H1 (cell line): ENCODE results near the gene FANCD2. TPM values are rescaled to one million over a fixed set of nuclear protein-coding genes. Genes with fewer than 3 reads are reported as not detected.

Experiments used
- CTCF ChIA-PET: fragments of 300-600 bp; sonication (Branson Sonifier 250); formaldehyde crosslinking; loops from one replicate; lab custom pipeline; 2021; ENCODE audit not compliant: partially characterized antibody; lab: Charles Lee
- POLR2A ChIA-PET: fragments of 300-600 bp; sonication (Branson Sonifier 250); formaldehyde crosslinking; loops from one replicate; lab custom pipeline; 2021; ENCODE audit warnings: inconsistent platforms; ENCODE audit not compliant: partially characterized antibody; lab: Charles Lee
- DNase-seq, 2 experiments: peaks; one replicate each; pipeline versions ENCODE4 v3.0.0 to v3.0.0-alpha.2; 2010 to 2022; ENCODE audit warnings: low spot score in 2 of 2, low read depth in 1 of 2, mixed read lengths in 1 of 2
- FAIRE-seq: peaks from 2 replicates; lab custom pipeline; 2011; peaks lifted over from hg19 to GRCh38; lab: Jason Lieb, UNC
- H2AFZ ChIP-seq: 2 replicates; pipeline ENCODE4 v1.8.1; 2012; ENCODE audit warnings: low read length, inconsistent platforms
- H2AK5ac ChIP-seq: 2 replicates; pipeline ENCODE4 v1.6.1; 2013; ENCODE audit warnings: low read depth, low read length
- H2BK120ac ChIP-seq: replicated peaks from 2 replicates; pipeline ENCODE3; 2013; ENCODE audit warnings: low read depth, low read length, inconsistent platforms
- H2BK12ac ChIP-seq: 2 replicates; pipeline ENCODE4 v1.6.1; 2013; ENCODE audit warnings: low read depth, low read length
- H2BK15ac ChIP-seq: 2 replicates; pipeline ENCODE4 v1.6.1; 2013; ENCODE audit warnings: low read length
- H2BK20ac ChIP-seq: 2 replicates; pipeline ENCODE4 v1.6.1; 2013; ENCODE audit warnings: low read length
- H2BK5ac ChIP-seq: 2 replicates; pipeline ENCODE4 v1.6.1; 2013; ENCODE audit warnings: low read depth, low read length
- H3K14ac ChIP-seq: 2 replicates; pipeline ENCODE4 v1.6.1; 2013; ENCODE audit warnings: inconsistent platforms; ENCODE audit not compliant: insufficient read length
- H3K18ac ChIP-seq: 2 replicates; pipeline ENCODE4 v1.6.1; 2013; ENCODE audit warnings: low read length; ENCODE audit errors: extremely low read depth
- H3K23ac ChIP-seq: 2 replicates; pipeline ENCODE4 v1.6.1; 2013; ENCODE audit warnings: inconsistent platforms; ENCODE audit not compliant: insufficient read length
- H3K23me2 ChIP-seq: 2 replicates; pipeline ENCODE4 v1.6.1; 2013; ENCODE audit warnings: low read depth, low read length
- H3K27ac ChIP-seq: 2 replicates; pipeline ENCODE4 v1.6.1; 2011; ENCODE audit warnings: low read depth, low read length, inconsistent platforms
- H3K27me3 ChIP-seq, 4 experiments: replicated peaks in 1 of 4; 1 replicate in 1 of 4; 2 replicates in 3 of 4; pipeline versions ENCODE4 v1.6.1 to v1.8.1; 2011 to 2013; ENCODE audit warnings: low read length in 3 of 4, mild to moderate bottlenecking in 3 of 4, inconsistent platforms in 2 of 4, mixed read lengths in 2 of 4, moderate library complexity in 1 of 4; ENCODE audit not compliant: control insufficient read depth in 3 of 4, insufficient read depth in 3 of 4; ENCODE audit errors: extremely low read depth in 1 of 4
- H3K36me3 ChIP-seq, 4 experiments: 2 replicates each; pipeline versions ENCODE4 v1.6.1 to v1.8.1; 2011 to 2013; ENCODE audit warnings: mild to moderate bottlenecking in 4 of 4, low read length in 3 of 4, moderate library complexity in 2 of 4, control low read depth in 1 of 4, inconsistent platforms in 1 of 4; ENCODE audit not compliant: insufficient read depth in 4 of 4, control insufficient read depth in 2 of 4
- H3K4ac ChIP-seq: replicated peaks from 2 replicates; pipeline ENCODE3; 2013; ENCODE audit warnings: low read length, low read depth, mixed read lengths, inconsistent platforms; ENCODE audit not compliant: insufficient read length
- H3K4me1 ChIP-seq, 4 experiments: replicated peaks in 1 of 4; 1 replicate in 1 of 4; 2 replicates in 3 of 4; pipeline versions ENCODE4 v1.6.1 to v1.8.1; 2011 to 2013; ENCODE audit warnings: low read length in 3 of 4, inconsistent platforms in 2 of 4, mixed read lengths in 1 of 4; ENCODE audit not compliant: insufficient read depth in 4 of 4, control insufficient read depth in 3 of 4
- H3K4me2 ChIP-seq, 2 experiments: 2 replicates each; pipeline versions ENCODE4 v1.6.1 to v1.8.1; 2011 to 2013; ENCODE audit warnings: low read depth in 2 of 2, low read length in 2 of 2, control low read depth in 1 of 2, inconsistent platforms in 1 of 2, mild to moderate bottlenecking in 1 of 2; ENCODE audit not compliant: insufficient read depth in 1 of 2
- H3K4me3 ChIP-seq, 4 experiments: fragments of 200-600, 300-600 bp in 1 of 4; sonication (generic), shearing (Covaris generic), sonication (Bioruptor Twin) in 1 of 4; 2 replicates each; pipeline versions ENCODE4 v1.5.1 to v1.8.1; 2011 to 2016; ENCODE audit warnings: low read length in 4 of 4, low read depth in 3 of 4, control low read depth in 2 of 4, inconsistent platforms in 2 of 4, mild to moderate bottlenecking in 2 of 4, mixed read lengths in 1 of 4, moderate library complexity in 1 of 4; ENCODE audit not compliant: insufficient read depth in 2 of 4; ENCODE audit errors: extremely low read depth in 1 of 4
- H3K56ac ChIP-seq: replicated peaks from 2 replicates; pipeline ENCODE3; 2013; ENCODE audit warnings: low read depth, mild to moderate bottlenecking, mixed read lengths, low read length, inconsistent platforms; ENCODE audit not compliant: insufficient read length
- H3K79me1 ChIP-seq: 2 replicates; pipeline ENCODE4 v1.6.1; 2013; ENCODE audit warnings: low read depth, low read length, control low read depth
- H3K79me2 ChIP-seq, 2 experiments: 2 replicates each; pipeline versions ENCODE4 v1.6.1 to v1.8.1; 2012 to 2013; ENCODE audit warnings: low read length in 2 of 2, mild to moderate bottlenecking in 2 of 2, inconsistent platforms in 1 of 2; ENCODE audit not compliant: insufficient read depth in 2 of 2, control insufficient read depth in 1 of 2
- H3K9ac ChIP-seq, 4 experiments: replicated peaks in 1 of 4; 1 replicate in 1 of 4; 2 replicates in 3 of 4; pipeline versions ENCODE4 v1.6.1 to v1.8.1; 2011 to 2013; ENCODE audit warnings: low read depth in 3 of 4, low read length in 3 of 4, control low read depth in 2 of 4, mild to moderate bottlenecking in 2 of 4, moderate library complexity in 2 of 4, inconsistent platforms in 1 of 4; ENCODE audit errors: extremely low read depth in 1 of 4
- H3K9me3 ChIP-seq, 2 experiments: 2 replicates each; pipeline versions ENCODE4 v1.6.1 to v1.8.1; 2012 to 2013; ENCODE audit warnings: mild to moderate bottlenecking in 2 of 2, moderate library complexity in 2 of 2, control low read depth in 1 of 2, inconsistent platforms in 1 of 2, low read depth in 1 of 2, low read length in 1 of 2, mixed read lengths in 1 of 2; ENCODE audit not compliant: insufficient read depth in 2 of 2
- H4K20me1 ChIP-seq, 2 experiments: replicated peaks in 1 of 2; 2 replicates each; pipeline versions ENCODE3 to v1.8.1; 2011 to 2013; ENCODE audit warnings: inconsistent platforms in 2 of 2, low read length in 2 of 2, mild to moderate bottlenecking in 1 of 2; ENCODE audit not compliant: insufficient read depth in 2 of 2, control insufficient read depth in 1 of 2
- H4K5ac ChIP-seq: 2 replicates; pipeline ENCODE4 v1.6.1; 2013; ENCODE audit warnings: low read length, low read depth, mixed read lengths, inconsistent platforms; ENCODE audit not compliant: insufficient read length
- H4K8ac ChIP-seq: 2 replicates; pipeline ENCODE4 v1.8.0; 2013; ENCODE audit warnings: mild to moderate bottlenecking, moderate library complexity, low read length, inconsistent platforms; ENCODE audit not compliant: insufficient read depth; ENCODE audit errors: extremely low read depth
- H4K91ac ChIP-seq: replicated peaks from 2 replicates; pipeline ENCODE3; 2013; ENCODE audit warnings: low read length, mixed read lengths, inconsistent platforms; ENCODE audit not compliant: insufficient read length
- ASH2L ChIP-seq: fragments of 200-600, 300-600 bp; sonication (generic); IDR thresholded peaks from one replicate; pipeline ENCODE4 v1.7.1; 2017; ENCODE audit warnings: low read length
- EP300 ChIP-seq, 2 experiments: IDR thresholded peaks; 1 replicate in 1 of 2; 2 replicates in 1 of 2; pipeline ENCODE4 v1.6.1; 2011 to 2012; ENCODE audit warnings: low read depth in 2 of 2, low read length in 2 of 2, mild to moderate bottlenecking in 2 of 2, borderline replicate concordance in 1 of 2, inconsistent platforms in 1 of 2, moderate library complexity in 1 of 2
- RAD21 ChIP-seq, 2 experiments: IDR thresholded peaks in 1 of 2; conservative IDR thresholded peaks in 1 of 2; 2 replicates each; pipeline ENCODE4 v1.6.1; 2011; ENCODE audit warnings: low read depth in 2 of 2, low read length in 2 of 2, improper control_type of control experiment in 1 of 2, inconsistent platforms in 1 of 2, mild to moderate bottlenecking in 1 of 2, moderate library complexity in 1 of 2
- TAF1 ChIP-seq: IDR thresholded peaks from 2 replicates; pipeline ENCODE4 v1.6.1; 2011; ENCODE audit warnings: mild to moderate bottlenecking, low read depth, low read length
- TEAD4 ChIP-seq: IDR thresholded peaks from 2 replicates; pipeline ENCODE4 v1.6.1; 2012; ENCODE audit warnings: low read depth, low read length, inconsistent platforms, mixed read lengths
- WGBS, 2 experiments: shearing (Covaris generic) in 1 of 2; methylation state at CpG; one replicate each; pipeline versions ENCODE4 v1.1.6 to v1.1.7; 2013 to 2015; ENCODE audit warnings: low lambda C conversion rate in 2 of 2, mixed read lengths in 2 of 2, inconsistent platforms in 1 of 2, low coverage in 1 of 2, missing lambda C conversion rate in 1 of 2; ENCODE audit not compliant: insufficient replicate concordance in 2 of 2, insufficient coverage in 1 of 2, insufficient read length in 1 of 2; ENCODE audit errors: extremely low coverage in 1 of 2, missing lambda C conversion rate in 1 of 2; 5-methylcytosine and 5-hydroxymethylcytosine counted together
- polyA plus RNA-seq, 7 experiments: library from polyadenylated mRNA; depleted of rRNA in 3 of 7; stranded (reverse) in 5 of 7; unstranded in 2 of 7; fragments of >200 nt in 5 of 7; fragments of 200-250 nt in 2 of 7; gene quantifications; 1 replicate in 5 of 7; 2 replicates in 1 of 7; 4 replicates in 1 of 7; pipeline versions ENCODE4 v1.2.1 to v1.2.3, GENCODE V29; 2011 to 2013; ENCODE audit warnings: missing spikeins in 2 of 7, mixed read lengths in 2 of 7
- total RNA-seq: library from RNA; stranded (reverse); fragmentation: NEBNext Ultra II Directional; extraction: Animal tissue kit (Norgen Biotek cat#: 25700); gene quantifications from 2 replicates; pipeline ENCODE4 v1.2.1, GENCODE V29; 2021
- TF ChIP-seq, protein P1 (sequence below): IDR thresholded peaks from 2 replicates; pipeline ENCODE4 v1.6.1; 2012; ENCODE audit warnings: low read length, inconsistent platforms

The FANCD2 gene
- total and polyA plus RNA-seq, 2 of the 8 experiments (the other 6 are each of a cell fraction or from before 2014, with no cell fraction given) = 33.1 to 77.8 TPM

GRCh38 chr3:9976721-9977709, 49.2 kb upstream of the FANCD2 start:
- TF ChIP-seq, protein P1, sequence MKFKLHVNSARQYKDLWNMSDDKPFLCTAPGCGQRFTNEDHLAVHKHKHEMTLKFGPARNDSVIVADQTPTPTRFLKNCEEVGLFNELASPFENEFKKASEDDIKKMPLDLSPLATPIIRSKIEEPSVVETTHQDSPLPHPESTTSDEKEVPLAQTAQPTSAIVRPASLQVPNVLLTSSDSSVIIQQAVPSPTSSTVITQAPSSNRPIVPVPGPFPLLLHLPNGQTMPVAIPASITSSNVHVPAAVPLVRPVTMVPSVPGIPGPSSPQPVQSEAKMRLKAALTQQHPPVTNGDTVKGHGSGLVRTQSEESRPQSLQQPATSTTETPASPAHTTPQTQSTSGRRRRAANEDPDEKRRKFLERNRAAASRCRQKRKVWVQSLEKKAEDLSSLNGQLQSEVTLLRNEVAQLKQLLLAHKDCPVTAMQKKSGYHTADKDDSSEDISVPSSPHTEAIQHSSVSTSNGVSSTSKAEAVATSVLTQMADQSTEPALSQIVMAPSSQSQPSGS = no peak
- TF ChIP-seq TAF1 (no peak), ASH2L (no peak), RAD21 (IDR thresholded peaks at IDR 0.05 in 1 of 2, conservative IDR thresholded peaks at IDR 0.05 in 1 of 2; ENCODE audit: low read depth in 2 of 2, low read length in 2 of 2) (no peak), TEAD4 (no peak), EP300 (IDR thresholded peaks at IDR 0.05; ENCODE audit: borderline replicate concordance in 1 of 2, low read depth in 2 of 2, low read length in 2 of 2) (no peak)
- no peaks in the 10 kb centered on the region for H3K4me1 ChIP-seq
- H2BK5ac ChIP-seq = no peak overlapping the region
- no peak overlapping the region for H2BK12ac ChIP-seq
- H3K23ac ChIP-seq = no peak overlapping the region
- H3K36me3 ChIP-seq = peaks cover 4 to 30% (median 16%) of the 10 kb centered on the region in 4 experiments
- no peak overlapping the region for H3K4me3 ChIP-seq
- no peak overlapping the region for H3K14ac ChIP-seq
- WGBS, 2 experiments = 89% methylated on average over 7 of the region's 7 CpGs; no CpG with 5 or more reads in 1 of the 2 experiments
- H4K20me1 ChIP-seq = peaks cover 0 to 1% of the 10 kb centered on the region in 2 experiments
- no peak overlapping the region for H4K5ac ChIP-seq
- no peak overlapping the region for H2BK120ac ChIP-seq
- H2AK5ac ChIP-seq = no peak overlapping the region
- H2BK15ac ChIP-seq = no peak overlapping the region
- no peaks in the 10 kb centered on the region for H3K79me2 ChIP-seq
- H4K8ac ChIP-seq = no peak overlapping the region
- H3K9ac ChIP-seq = no peak overlapping the region
- no peak overlapping the region for H2AFZ ChIP-seq
- H3K27me3 ChIP-seq = no peaks in the 10 kb centered on the region
- H2BK20ac ChIP-seq = no peak overlapping the region
- H4K91ac ChIP-seq = no peak overlapping the region
- FAIRE-seq (no peak), DNase-seq (no peak)
- no peak overlapping the region for H3K4me2 ChIP-seq
- no peaks in the 10 kb centered on the region for H3K23me2 ChIP-seq
- H3K4ac ChIP-seq = no peak overlapping the region
- no peak overlapping the region for H3K27ac ChIP-seq
- H3K18ac ChIP-seq = no peak overlapping the region
- H3K56ac ChIP-seq = no peak overlapping the region
- ChIA-PET POLR2A (interaction anchor here (0.6 to 1.9 kb wide), 4 partner anchors 9 to 52 kb away, joined by 3 to 4 read pairs (median 4); partner anchors contain the start of gene EMC3), CTCF (interaction anchor here (0.9 to 2.2 kb wide), 4 partner anchors 10 to 175 kb away, joined by 3 to 7 read pairs (median 5); no protein-coding TSS in a partner anchor)
- peaks cover 2% of the 10 kb centered on the region; the same call in 1 of the 2 replicates for H3K79me1 ChIP-seq
- H3K9me3 ChIP-seq = no peaks in the 10 kb centered on the region
